Erythroblast (primary cell): ENCODE measurements around the gene RAB1A.

Experiments
- GATA1 ChIP-seq: IDR thresholded peaks from 2 replicates; pipeline ENCODE4 v1.6.1; 2011; ENCODE audit warnings: low read depth, mild to moderate bottlenecking, control low read depth, low read length, moderate library complexity
- POLR2A ChIP-seq: IDR thresholded peaks from 2 replicates; pipeline ENCODE4 v1.6.1; 2011; ENCODE audit warnings: mild to moderate bottlenecking, low read length

GRCh38 chr2:65043001-65043400 is 86.9 kb downstream of the RAB1A start:
- TF ChIP-seq POLR2A (no peak), GATA1 (no peak)
